Activated T-cell treated with anti-CD3 and anti-CD28 coated beads, Interleukin-2, amount 50 U/mL, for 72 hours (primary cell): ENCODE results near the gene PDE6C. TPM values are rescaled to one million over a fixed set of nuclear protein-coding genes. Genes with fewer than 3 reads are reported as not detected.

Experiments
- ATAC-seq, 2 donors: fragments of 150-1000 bp; cut with Tn5 transposase; replicated peaks in 1 of 2; 2 replicates each; pipeline ENCODE4 v1.10.0; 2021; ENCODE audit warnings: moderate library complexity in 2 of 2, mild to moderate bottlenecking in 1 of 2
- DNase-seq, 2 donors: peaks; one replicate each; pipeline ENCODE4 v3.0.0; 2021 to 2022; ENCODE audit warnings: mixed read lengths in 1 of 2
- H3K27ac Mint-ChIP-seq: one replicate; pipeline ENCODE4 v1.8.0; 2022; ENCODE audit warnings: mild to moderate bottlenecking, moderate library complexity, mixed read lengths
- H3K27me3 Mint-ChIP-seq: one replicate; pipeline ENCODE4 v1.8.0; 2022; ENCODE audit warnings: low read depth, mixed read lengths
- H3K36me3 Mint-ChIP-seq, 2 donors: one replicate each; pipeline ENCODE4 v1.8.0; 2022; ENCODE audit warnings: mixed read lengths in 2 of 2, mild to moderate bottlenecking in 1 of 2; ENCODE audit not compliant: insufficient read depth in 2 of 2
- H3K4me1 Mint-ChIP-seq: one replicate; pipeline ENCODE4 v1.8.0; 2022; ENCODE audit warnings: low read depth, mixed read lengths
- H3K4me3 Mint-ChIP-seq, 2 donors: one replicate each; pipeline ENCODE4 v1.8.0; 2022; ENCODE audit warnings: mild to moderate bottlenecking in 2 of 2, mixed read lengths in 2 of 2, moderate library complexity in 2 of 2
- H3K9me3 Mint-ChIP-seq, 2 donors: one replicate each; pipeline ENCODE4 v1.8.0; 2022; ENCODE audit warnings: mixed read lengths in 2 of 2
- total RNA-seq, 2 donors: library from RNA; stranded (reverse); gene quantifications; one replicate each; pipeline ENCODE4 v1.2.3, GENCODE V29; 2022

Gene PDE6C
- total RNA-seq, result not detected

DNA sequence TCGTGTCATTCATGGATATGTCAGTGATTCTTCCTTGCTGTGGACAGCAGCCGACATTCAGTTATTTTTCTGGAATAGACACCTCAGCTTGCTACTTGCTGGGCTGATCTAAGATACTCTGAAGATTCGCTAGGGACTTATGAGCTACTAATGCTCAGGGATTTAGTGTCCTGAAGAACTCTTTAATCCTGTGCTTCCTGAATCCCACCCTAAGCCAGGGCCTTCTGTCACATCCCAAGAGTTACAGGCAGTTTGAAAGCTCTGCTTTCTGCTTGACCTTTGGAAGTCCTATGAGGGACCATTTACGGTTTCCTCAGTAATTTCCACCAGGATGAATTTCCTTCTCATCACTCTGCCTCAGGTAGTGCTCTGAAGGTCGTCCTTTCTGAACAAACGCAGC is at the start of gene PDE6C:
Gene PDE6C, plus strand, starts transcription at position 227 of the 400 bp plus-strand sequence. CDS start 189 bp downstream, outside the sequence.
- Mint-ChIP-seq H3K27ac (no peak within 1 kb of the TSS), H3K27me3 (peaks cover 10% of the 10 kb centered on the region), H3K9me3 (peaks cover 0 to 1% of the 10 kb centered on the region in 2 donors), H3K4me3 (no peak within 1 kb of the TSS), H3K36me3 (no peaks in the 10 kb centered on the region), H3K4me1 (no peaks in the 10 kb centered on the region)
- DNase-seq (no peak), ATAC-seq (no peak)

DNA sequence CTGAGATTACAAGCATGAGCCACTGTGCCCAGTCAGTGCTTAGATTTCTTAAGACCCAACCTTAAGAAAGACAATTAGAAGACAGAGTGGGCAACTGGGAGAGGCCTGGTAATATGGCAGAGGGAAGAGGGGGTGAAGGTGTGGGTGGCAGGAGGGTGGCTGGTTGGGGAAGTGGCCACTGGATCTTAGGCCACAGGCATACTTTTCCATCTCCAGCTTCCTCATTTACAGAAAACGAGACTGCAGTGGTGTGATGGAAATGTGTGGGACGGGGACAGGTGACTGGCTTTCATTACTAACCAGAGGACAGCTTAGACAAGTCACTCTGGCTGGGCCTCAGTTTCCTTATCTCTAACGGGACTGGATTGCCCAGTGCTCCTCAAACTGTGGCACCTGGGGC is 46.9 kb upstream of the PDE6C start:
- Mint-ChIP-seq H3K27me3 (peaks cover 62% of the 10 kb centered on the region), H3K36me3 (no peaks in the 10 kb centered on the region), H3K9me3 (no peaks in the 10 kb centered on the region), H3K4me1 (no peaks in the 10 kb centered on the region), H3K4me3 (no peak overlapping the region), H3K27ac (no peak overlapping the region)
- ATAC-seq, result no peak
- no peak for DNase-seq

DNA sequence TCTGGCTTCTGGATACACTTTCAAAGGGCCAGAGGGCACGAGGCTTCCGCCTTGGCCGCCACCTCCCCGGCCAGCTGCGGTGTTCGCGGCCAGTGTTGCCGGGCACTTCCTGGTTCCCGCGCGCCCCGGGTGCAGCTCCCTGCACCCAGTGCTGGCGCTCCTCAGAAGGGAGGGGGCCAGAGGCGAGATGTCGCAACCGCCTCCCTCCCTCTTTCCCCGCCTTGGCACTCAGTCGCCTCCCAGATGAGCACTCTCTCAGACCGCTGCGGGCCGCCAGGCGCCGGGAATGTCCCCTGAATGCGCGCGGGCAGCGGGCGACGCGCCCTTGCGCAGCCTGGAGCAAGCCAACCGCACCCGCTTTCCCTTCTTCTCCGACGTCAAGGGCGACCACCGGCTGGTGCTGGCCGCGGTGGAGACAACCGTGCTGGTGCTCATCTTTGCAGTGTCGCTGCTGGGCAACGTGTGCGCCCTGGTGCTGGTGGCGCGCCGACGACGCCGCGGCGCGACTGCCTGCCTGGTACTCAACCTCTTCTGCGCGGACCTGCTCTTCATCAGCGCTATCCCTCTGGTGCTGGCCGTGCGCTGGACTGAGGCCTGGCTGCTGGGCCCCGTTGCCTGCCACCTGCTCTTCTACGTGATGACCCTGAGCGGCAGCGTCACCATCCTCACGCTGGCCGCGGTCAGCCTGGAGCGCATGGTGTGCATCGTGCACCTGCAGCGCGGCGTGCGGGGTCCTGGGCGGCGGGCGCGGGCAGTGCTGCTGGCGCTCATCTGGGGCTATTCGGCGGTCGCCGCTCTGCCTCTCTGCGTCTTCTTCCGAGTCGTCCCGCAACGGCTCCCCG is 45.7 kb upstream of the PDE6C start, which contains the start of gene FFAR4:
Gene FFAR4, plus strand, starts transcription at position 231 of the 842 bp plus-strand sequence. Its CDS starts 56 bp downstream, at position 287.
- no peak for DNase-seq

DNA sequence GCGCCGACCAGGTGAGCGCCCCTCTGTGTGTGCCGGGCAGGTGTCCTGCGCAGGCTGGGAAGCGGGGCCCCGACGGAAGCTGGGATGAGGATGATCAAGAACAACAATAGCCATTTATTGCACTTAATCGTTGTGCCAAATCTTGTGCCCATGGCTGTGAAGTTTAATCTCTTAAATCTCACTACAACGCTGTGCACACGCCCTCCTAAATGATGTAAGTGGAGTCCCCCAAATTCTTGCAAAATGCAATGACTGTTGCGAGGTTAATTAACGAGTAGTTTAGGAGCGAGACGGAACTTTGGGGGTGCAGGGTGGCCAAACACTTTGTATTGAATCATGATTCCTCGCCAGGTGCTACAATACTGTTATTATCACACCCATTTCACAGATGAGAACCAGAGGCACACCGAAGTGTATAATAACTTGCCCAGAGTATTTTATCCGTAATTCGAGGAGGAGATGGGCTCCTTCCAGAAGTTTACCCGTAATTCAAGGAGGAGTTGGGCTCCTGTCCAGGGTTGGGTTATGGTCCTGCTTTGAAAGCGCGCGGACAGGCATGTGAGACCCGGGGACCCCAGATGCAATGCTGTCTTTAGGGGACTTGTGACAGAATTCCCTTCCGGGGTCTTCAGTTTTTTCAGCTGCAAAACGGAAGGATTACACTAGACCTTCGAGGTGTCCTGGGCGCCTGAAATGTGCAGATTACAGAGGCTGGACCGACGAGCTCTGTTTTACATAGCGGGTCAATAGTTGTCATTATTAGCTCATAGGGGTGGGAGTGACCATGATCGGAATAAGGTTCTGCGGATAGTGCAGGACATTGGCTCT is 44.8 kb upstream of the PDE6C start:
- Mint-ChIP-seq H3K4me1 (no peaks in the 10 kb centered on the region), H3K4me3 (no peak overlapping the region), H3K27ac (no peak overlapping the region), H3K27me3 (peaks cover 72% of the 10 kb centered on the region), H3K36me3 (no peaks in the 10 kb centered on the region), H3K9me3 (no peaks in the 10 kb centered on the region)
- DNase-seq (no peak), ATAC-seq (no peak)

More for the DNA sequence above, 45.7 kb upstream of the PDE6C start, which contains the start of gene FFAR4:
- H3K9me3 Mint-ChIP-seq, result no peaks in the 10 kb centered on the region
- no peak for ATAC-seq
- peaks cover 65% of the 10 kb centered on the region for H3K27me3 Mint-ChIP-seq
- H3K36me3 Mint-ChIP-seq, result no peaks in the 10 kb centered on the region
- H3K4me1 Mint-ChIP-seq, result no peaks in the 10 kb centered on the region
- H3K27ac Mint-ChIP-seq, result no peak within 1 kb of the TSS
- H3K4me3 Mint-ChIP-seq, result no peak within 1 kb of the TSS

DNA sequence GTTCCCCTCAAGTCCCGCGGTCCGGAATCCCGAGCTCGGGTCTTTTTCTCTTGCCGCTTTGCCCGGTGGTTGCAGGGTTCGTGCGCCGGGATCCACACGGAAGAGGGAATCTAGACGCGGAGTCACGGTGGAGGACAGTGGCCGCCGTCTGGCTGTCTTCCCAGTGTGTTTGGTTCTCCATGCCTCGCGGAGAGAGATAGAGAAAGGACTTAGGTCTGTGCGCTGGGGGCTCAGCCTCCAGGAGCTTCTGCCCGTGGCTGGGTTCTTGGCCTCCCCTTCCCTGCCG is 44.3 kb upstream of the PDE6C start:
- ATAC-seq (no peak), DNase-seq (no peak)
- Mint-ChIP-seq H3K27ac (no peak overlapping the region), H3K27me3 (peaks cover 76% of the 10 kb centered on the region), H3K9me3 (no peaks in the 10 kb centered on the region), H3K4me1 (peaks cover 2% of the 10 kb centered on the region), H3K4me3 (no peak overlapping the region), H3K36me3 (no peaks in the 10 kb centered on the region)

DNA sequence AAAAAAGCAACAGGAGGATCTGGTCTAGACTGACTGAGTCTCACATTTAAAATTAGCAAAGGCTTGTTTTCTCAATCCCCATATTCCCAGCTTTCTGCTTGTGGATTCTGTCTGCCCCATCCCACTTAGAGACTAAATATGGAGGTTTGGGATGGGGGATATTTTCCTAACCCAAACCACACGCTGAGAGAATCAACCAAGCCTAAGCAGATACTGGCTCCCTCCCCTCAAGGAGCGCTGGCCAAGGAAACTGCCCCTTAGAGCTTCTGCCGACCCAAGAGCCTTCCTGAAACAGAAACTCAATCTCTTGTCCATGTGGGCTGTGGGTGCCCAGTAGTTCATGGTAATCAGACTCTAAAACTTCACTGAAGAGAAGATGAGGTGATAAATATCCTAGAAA is 42.0 kb upstream of the PDE6C start:
- Mint-ChIP-seq H3K4me1 (peaks cover 12% of the 10 kb centered on the region), H3K9me3 (no peaks in the 10 kb centered on the region), H3K36me3 (no peaks in the 10 kb centered on the region), H3K27me3 (peaks cover 89% of the 10 kb centered on the region), H3K4me3 (no peak overlapping the region), H3K27ac (no peak overlapping the region)
- no peak for DNase-seq
- ATAC-seq, result no peak

DNA sequence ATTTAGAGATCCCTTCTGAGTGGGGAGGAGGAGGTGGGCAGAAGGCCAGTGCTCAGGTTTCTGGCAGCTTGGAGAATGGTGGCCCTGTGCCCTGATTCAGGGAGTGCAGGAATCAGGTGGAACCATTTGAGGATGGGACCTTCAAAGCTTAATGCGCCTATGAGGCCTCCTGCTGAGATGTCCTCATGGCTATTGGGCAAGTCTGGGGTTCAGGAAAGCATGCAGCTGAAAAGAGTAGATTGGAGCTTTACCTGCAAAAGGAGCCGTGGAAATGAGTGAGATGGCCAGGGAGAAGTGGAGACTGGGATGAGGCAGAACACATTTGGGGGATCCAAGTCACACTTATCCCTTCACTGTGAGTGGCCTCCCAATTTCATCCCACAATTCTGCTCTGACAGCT is 39.7 kb upstream of the PDE6C start:
- no peak overlapping the region for H3K27ac Mint-ChIP-seq
- no peak overlapping the region for H3K4me3 Mint-ChIP-seq
- ATAC-seq, result no peak
- no peaks in the 10 kb centered on the region for H3K9me3 Mint-ChIP-seq
- no peaks in the 10 kb centered on the region for H3K36me3 Mint-ChIP-seq
- no peak for DNase-seq
- peaks cover 73% of the 10 kb centered on the region for H3K27me3 Mint-ChIP-seq
- H3K4me1 Mint-ChIP-seq, result peaks cover 12% of the 10 kb centered on the region

DNA sequence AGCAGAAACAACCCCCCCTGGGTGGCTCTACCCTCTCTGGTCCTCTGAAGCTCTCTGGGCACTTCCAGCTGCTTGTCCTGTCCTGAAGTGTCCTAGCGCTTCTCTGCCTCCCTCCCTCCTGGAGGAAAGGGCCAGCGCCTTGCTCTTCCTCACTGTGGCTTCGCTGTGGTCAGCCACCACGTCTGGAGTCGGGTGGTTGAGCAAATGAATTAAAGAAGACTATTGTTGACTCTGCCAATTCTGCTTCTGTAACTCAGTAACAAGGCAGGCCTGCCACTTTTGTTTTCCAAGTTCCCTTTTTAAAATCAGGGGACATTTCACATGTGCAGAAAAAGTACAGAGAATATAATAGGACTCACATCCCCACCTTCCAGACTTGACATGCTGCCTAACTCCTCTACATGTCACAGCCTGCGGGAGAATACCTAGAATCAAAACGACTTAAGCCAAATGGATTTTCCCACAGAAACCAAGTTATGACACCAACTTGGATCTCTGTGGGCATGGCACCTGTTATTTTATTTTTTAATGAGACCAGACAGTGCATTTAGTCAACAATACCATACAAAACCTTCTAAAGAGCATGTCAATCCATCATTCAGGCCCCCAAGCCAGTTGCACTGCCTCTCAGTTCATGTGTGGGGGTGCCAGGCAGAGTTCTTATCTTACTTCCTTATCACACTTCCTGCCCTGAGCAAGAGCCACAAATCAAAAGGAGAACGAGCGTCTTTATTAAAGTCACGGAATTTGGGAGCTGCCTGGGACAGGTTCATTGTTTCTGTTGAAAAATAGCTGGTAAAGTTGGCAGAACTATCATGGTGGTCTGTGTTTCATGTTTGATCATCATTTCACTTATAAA is 39.1 kb upstream of the PDE6C start:
- Mint-ChIP-seq H3K27me3 (peaks cover 71% of the 10 kb centered on the region), H3K27ac (no peak overlapping the region), H3K9me3 (no peaks in the 10 kb centered on the region), H3K4me1 (peaks cover 12% of the 10 kb centered on the region), H3K4me3 (no peak overlapping the region), H3K36me3 (no peaks in the 10 kb centered on the region)
- no peak for DNase-seq
- no peak for ATAC-seq

DNA sequence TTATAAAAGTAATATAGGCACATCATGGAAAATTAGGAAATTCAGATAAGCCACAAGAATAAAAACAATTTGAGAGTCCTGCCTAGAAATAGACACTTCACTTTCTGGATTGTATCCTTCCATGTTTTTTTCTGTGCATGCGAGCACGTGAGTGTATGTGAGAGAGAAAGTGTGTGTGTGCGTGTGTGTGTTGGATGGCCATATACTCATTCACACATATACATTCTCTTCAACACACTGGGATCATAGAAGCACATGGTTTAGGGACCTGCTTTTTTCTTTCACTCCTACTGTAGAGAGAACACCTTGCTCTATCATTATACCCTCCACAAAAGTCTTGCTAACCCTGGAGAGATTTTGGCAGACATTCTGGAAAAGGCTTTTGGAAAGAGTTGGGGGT is 38.4 kb upstream of the PDE6C start:
- Mint-ChIP-seq H3K27me3 (peaks cover 73% of the 10 kb centered on the region), H3K9me3 (no peaks in the 10 kb centered on the region), H3K4me3 (no peak overlapping the region), H3K4me1 (peaks cover 12% of the 10 kb centered on the region), H3K27ac (no peak overlapping the region), H3K36me3 (no peaks in the 10 kb centered on the region)
- no peak for DNase-seq
- ATAC-seq, result no peak

DNA sequence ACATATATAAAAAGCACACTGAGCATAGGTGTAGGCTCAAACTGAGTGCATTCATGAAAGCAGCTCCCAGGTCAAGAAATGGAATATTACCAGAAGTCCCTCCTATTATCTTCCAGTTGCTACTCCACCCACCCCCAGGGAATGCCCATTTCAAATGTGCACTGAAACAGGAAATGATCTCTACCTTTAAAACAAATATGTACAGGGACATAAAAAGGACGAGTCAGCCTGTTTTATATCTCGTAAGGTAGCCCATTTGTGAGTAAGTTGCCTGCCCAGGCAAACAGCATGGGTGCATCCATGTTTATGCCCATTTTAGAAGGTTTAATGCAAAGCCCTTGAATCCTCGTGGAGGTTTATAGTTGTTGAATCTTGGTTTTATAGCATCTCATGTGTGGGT is 35.4 kb upstream of the PDE6C start:
- peaks cover 54% of the 10 kb centered on the region for H3K27me3 Mint-ChIP-seq
- H3K4me1 Mint-ChIP-seq, result peaks cover 12% of the 10 kb centered on the region
- no peak overlapping the region for H3K4me3 Mint-ChIP-seq
- ATAC-seq, result no peak
- peaks cover 0 to 4% of the 10 kb centered on the region in 2 donors for H3K36me3 Mint-ChIP-seq
- H3K9me3 Mint-ChIP-seq, result peaks cover 0 to 6% of the 10 kb centered on the region in 2 donors
- DNase-seq, result no peak
- no peak overlapping the region for H3K27ac Mint-ChIP-seq

DNA sequence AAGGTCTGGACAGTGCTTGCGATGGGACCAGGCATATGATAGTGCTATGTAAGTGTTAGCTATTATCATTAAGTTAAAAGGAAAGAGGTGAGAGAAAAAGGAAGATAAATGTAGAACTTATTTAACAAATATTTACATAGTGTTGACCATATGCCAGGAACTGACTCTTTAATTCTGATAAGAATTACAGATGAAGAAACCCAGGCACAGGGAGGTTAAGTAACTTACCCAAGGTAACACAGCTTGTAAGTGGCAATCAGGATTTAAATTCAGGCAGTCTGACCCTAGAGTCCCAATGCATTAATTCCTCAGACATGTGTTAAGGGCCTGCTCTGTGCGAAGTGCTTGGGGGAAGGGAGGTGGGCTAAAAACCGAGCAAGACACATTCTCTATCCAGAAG is 34.8 kb upstream of the PDE6C start:
- Mint-ChIP-seq H3K4me1 (peaks cover 12% of the 10 kb centered on the region), H3K27me3 (peaks cover 48% of the 10 kb centered on the region), H3K9me3 (peaks cover 0 to 6% of the 10 kb centered on the region in 2 donors), H3K4me3 (no peak overlapping the region), H3K27ac (no peak overlapping the region), H3K36me3 (peaks cover 0 to 4% of the 10 kb centered on the region in 2 donors)
- DNase-seq (no peak), ATAC-seq (no peak)

DNA sequence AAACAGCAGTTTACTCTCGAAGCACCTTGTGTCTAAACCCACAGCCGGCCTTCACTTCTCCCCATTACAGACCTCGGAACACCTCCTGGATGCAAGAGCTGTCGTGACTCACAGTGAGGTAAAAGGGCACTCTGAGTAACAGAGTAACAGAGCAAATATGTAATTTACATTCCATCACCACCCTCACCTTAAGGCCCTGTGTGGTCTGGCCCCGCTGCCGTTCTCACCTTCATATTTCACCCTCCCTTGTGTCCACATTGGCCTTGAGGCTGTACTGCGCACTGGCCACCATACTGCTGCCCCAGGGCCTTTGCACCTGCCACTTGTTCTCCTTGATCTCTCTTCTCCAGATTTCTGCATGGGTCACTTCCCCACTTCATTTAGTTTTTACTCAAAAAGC is 33.2 kb upstream of the PDE6C start:
- H3K36me3 Mint-ChIP-seq, result peaks cover 0 to 4% of the 10 kb centered on the region in 2 donors

More for the DNA sequence above, 33.2 kb upstream of the PDE6C start:
- DNase-seq, result no peak
- Mint-ChIP-seq H3K9me3 (peaks cover 0 to 6% of the 10 kb centered on the region in 2 donors), H3K4me1 (no peaks in the 10 kb centered on the region), H3K4me3 (no peak overlapping the region), H3K27me3 (peaks cover 34% of the 10 kb centered on the region), H3K27ac (no peak overlapping the region)
- ATAC-seq, result no peak
